ENCODE data around the gene AUTS2.
"Not testable (repeated sequence)": the region's sequence is repeated elsewhere in the genome, so short reads cannot be mapped to it uniquely, and the experiment has no call there.

The AUTS2 gene

DNA sequence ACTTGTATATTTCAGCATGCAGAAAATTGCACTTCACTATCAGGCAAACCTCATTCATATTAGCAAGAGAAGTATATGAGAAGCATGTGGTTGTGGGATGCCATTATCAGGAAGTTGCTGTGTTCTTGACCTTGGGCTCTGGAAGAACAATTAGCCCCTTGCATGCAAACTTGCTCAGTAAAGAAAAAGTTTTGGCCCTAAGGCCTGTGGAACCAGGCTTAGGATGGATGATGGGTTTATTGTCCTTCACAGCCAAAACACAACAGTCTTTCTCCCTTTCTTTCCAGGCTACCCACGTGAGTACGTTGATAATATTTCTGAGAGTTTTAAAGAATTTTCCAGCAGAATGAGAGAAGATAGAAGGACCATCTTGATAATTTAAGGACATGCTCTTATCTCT lies 166.4 kb downstream of the AUTS2 start:
- no peak for DNase-seq

DNA sequence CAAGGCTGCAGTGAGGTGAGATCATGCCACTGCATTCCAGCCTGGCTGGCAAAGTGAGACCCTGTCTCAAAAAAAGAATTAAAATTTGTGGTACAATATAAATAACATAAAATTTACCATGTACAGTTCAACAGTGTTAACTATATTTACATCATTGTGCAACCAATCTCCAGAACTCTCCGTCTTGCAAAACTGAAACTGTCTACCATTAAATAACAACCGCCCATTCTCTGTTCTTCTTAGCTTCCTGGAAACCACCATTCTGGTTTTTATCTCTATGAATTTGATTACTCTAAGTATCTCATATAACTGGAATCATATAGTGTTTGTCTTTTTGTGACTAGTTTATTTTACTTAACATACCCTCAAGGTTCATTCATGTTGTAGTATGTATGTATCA lies 167.6 kb downstream of the AUTS2 start:
- DNase-seq = no peak

DNA sequence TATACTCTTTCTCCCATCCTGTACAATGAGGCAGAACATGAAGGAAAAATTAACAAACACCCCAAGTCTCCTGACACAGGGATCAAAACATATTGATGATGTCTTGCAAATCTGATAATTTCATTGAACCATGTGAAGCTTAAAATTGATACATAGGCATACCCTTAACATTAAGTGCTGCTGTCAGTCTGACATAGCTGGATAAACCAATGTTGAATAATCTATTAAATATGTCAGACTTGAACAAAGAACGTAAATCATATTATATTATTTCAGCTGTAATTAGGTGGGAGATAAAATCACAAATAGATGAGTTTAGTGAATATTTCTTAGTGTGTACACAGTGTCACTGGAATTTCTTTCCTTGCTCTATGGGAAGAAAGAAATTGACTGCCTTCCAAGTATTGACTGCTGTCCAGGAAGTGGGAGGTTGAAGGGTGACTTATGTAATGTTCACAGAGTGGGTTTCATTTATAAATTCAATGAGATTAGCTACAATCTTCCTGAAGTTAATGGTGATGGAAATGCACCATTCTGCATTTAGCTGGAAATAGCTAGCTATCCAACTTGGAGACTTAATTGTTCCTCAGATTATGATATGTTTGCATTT lies 170.8 kb downstream of the AUTS2 start:
- DNase-seq = no peak

DNA sequence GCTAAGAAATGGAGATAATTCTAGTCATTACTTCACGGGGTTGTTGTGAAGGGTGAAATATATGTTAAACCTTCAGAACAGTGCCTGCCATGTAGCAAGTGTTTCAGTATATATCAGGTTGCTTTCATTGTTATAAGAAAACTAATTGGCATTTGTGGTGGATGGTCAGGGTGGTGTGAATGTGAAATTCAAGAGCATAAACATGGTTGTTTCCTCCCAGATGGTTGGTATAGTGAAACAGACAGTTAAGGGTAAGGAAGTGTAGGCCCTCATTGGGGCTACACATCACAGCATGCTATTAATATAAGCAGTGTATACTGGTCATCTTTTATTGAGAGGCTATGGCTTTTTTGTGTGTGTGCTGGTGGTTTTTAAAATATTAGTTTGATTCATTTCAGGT lies 171.6 kb downstream of the AUTS2 start:
- DNase-seq = no peak

DNA sequence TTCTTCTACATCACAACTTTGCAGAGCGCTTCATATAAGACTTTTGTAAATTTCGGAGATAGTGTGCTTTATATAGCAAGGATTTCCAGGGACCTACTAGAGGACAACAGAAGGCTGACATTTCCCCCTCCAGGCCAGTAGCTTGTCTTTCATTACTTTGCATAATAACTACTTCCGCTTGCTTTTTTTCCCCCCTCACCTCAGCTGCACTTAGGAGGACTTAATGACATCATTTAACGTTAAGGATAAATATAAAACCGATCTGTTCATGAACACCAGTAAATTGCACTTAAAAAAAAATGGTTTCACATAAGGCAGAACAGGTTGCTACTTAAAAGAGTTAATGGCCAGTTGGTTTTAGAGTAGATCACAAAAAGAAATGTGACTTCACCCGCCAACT lies 172.3 kb downstream of the AUTS2 start:
- no peak for DNase-seq

DNA sequence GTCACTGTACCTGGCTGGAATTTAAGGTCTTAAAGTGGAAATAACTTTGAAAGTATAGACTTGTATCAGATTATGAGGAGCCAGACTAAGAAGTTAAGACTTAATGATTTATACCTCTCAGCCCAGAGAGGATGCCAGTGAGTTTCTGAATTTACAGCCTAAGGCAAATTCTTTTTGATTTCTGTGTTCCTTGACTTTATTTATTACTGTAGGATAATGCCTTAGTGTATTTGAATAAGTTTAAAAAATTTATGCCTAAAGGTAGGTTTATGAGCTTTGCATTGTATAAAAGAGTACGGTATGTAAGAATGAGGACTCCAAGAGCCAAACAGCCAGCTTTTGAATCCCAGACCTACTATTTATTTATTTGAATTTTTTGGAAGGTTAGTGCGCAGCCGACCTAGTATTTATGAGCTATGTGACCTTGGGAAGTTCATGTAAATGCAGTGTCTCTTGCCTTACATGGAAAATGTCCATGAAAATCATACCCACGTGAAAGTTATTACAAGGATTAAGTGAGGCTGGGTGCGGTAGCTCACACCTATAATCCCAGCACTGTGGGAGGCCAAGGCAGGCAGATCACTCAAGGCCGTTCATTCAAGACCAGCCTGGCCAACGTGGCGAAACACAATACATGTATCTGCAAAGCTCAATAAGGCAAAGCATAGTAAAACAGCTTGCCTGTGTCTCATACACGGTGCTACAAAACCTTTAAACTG lies 174.6 kb downstream of the AUTS2 start:
- no peak for DNase-seq

DNA sequence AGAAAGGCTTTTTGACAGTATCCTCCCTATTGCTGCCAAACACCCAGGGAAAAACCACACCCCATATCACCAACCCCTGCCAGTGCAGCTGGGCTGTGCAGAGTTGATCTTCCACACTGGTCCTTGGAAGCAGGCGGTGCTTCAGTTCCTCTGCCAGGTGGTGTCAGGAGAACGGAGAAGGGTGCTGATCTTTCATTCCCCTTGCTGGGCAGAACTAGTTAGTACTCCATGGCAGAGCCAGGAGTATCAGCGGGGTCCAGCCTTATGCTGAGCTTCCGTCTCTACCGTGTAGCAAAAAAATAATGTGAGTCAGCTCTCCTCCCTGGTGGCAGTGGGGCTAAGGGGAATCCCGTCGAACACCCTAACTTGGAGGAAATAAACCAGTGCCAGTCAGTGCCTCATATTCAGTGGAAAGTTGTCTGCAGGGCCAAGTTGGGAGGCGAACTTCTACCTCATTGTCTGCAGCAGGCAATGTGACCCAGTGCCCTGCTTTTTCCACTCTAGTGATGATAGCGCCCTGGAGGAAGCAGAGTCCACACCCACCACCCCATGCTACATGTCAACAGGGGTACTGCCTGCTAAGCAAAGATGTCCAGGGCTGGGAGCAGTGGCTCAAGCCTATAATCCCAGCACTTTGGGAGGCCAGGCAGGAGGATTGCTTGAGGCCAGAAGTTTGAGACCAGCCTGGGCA lies 175.4 kb downstream of the AUTS2 start:
- no peak for DNase-seq

DNA sequence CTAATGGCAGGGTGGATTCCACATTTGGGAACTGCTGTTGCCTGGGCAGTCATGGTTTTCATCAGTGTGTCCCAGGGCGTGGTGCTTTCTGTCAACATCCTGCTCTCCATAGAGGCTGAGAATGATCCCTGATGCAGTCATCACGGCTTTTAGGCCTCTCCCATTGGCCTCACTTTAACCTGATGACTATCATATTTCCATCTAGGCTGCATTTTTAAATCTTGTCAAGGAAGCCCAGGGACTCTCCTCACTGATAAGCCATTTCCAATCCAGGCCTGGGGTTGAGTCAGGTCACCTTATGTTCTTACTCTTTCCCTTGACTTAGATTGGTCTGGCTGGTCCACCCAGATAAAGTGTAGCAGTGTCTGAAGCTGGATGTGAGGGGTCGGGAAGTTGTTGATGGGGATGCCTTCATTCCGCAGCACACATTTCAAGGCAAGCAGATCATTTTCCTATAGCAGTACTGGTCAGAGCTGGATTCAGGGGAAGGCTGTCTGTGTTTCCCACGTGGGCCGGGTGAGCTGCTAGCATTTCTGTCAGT lies 177.0 kb downstream of the AUTS2 start:
- peak in 1 of 2 experiments; percentile 13 for DNase-seq

DNA sequence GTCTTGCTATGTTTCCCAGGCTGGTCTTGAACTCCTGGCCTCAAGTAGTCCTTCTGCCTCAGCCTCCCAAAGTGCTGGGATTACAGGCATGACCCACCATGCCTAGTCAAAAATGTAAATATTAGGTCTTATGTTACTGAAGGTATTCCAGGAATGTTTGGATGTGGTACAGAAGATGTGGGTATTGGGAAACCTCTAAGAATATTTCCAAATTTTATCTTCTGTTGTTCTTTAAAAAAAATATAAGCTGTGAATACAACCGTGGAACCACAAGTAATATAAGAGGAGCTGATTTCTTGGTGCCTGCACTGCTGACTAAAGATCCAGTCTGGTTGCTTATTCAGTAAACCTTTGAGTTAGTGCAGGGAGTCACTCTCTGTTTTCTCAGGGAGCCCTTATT lies 178.3 kb downstream of the AUTS2 start:
- no peak for DNase-seq

DNA sequence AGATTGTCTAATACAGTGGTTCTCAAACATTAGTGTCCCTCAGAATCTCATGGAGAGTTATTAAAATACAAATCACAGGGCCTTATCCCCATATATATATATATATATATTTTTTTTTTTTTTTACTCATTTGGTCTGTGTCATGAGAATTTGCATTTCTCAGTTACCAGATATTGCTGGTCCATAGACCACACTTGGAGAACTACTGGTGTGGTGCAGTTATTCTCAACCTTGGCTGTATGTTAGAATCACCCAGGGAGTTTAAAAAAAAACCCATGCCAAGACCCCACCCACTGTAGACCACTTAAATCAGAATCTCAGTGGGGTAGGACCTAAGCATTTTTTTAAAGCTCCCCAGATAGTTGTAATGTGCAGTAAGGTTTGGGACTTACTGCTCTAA lies 179.9 kb downstream of the AUTS2 start:
- DNase-seq = no peak

DNA sequence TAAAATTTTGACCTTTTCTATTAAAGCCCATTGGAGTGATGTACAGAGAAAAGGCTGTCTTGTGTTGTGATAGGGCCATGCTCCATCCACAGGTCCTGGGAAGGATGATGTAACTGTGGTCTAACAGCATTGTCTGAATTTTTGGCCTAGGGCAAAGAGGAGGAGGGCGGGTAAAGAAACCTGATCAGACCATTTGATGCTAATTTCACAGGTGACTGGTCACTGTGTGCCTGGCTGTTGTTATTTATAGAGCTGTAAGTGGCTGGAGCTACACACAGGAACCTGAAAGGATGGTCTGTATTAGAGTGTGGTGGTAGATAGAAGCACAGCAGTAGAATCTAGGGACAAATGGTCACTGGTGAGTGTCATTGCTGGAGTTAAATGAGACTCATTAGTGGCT lies 182.1 kb downstream of the AUTS2 start:
- DNase-seq = peak; percentile 38 to 39

DNA sequence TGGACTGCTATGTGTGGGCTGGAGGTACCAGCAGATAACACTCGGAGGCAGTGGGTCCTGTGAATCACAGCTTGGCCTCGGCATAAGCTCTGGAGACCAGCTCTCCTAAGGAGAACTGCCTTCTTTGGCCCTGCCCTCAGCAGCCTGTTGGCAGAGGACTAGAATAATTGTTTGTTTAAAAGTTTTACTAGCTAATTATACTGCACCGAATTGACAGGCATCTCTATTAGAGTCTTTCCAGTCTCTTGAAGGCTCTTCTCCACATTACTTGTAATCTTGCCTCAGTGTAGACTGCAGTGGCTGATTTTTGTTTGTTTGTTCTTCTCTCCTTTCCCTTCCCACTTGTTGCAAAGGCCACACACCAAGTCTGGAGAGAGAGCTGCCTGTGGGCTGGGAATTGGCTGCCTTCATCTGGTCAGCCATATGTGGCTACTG lies 183.2 kb downstream of the AUTS2 start:
- no peak for DNase-seq

DNA sequence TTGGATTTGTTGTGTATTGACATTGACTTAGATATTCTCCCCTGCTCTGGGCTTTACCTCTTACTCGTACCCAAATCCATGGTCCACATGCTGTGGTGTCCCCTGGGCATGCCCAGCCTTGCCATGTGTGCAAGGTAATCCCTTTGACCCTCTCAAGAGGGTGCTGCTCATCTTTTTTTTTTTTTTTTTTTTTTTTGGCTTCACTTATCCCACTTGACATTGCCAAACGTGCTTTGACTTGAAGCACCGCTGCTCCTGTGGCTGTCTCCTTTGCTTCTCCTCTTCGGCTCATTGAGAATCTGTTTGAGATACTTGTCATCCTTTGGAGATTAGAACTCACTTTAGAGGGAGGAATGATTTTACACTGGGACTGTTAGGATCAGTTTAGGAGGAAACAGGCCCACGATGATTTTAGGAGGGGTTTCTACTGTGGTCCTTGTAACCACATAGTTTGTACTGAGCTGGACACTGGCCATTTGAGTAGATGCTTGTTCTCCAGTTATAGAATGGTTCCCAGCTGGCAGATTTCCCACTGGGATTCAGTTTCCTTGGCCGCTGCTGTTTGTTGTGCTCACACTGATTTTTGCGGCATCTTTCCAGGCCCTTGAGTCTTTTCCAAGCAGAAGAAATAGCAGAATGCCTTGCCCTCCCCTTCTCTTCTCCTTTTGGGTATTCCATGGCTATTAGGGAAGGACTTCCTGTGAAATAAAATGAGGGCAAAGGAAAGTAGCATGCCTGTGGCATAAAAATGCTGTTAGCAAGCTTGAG lies 184.8 kb downstream of the AUTS2 start:
- DNase-seq = peak; percentile 81 to 82

DNA sequence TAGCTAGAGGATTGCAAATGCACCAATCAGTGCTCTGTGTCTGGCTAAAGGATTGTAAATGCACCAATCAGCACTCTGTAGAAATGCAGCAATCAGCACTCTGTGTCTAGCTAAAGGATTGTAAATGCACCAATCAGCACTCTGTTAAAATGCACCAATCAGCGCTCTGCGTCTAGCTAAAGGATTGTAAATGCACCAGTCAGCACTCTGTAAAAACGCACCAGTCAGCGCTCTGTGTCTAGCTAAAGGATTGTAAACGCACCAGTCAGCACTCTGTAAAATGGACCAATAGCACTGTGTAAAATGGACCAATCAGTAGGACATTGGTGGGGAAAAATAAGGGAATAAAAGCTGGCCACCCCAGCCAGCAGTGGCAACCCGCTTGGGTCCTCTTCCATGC lies 187.9 kb downstream of the AUTS2 start:
- DNase-seq = not testable (repeated sequence)

DNA sequence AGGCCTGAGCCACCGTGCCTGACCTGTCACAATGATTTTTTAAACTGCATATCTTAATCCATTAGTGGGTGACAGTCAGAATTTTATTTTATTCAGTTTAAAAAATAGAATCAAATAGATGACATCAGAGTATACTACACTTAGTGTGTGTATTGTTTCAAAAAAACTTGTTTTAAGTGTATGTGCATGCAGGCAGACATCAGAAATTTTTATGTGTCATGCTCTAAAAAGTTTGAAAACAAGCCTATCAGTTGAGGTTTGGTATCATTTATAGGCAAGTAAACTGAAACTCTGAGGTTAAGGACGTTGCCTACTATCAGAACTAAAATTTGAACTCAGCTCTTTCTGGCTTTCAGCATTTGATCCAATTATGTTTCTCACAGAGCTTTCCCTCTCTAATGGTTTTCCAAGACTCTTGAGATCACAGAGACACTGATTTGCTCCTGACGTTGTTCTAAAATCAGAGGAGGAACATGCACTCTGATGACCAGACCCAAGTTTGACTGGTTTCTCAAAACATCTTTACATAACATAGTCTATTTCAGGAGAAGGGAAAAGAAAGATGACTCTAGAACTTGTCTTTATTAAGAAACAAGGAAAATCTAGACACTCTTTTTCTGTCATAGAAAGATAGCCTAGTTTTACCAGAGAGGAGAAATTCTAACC lies 188.6 kb downstream of the AUTS2 start:
- no peak for DNase-seq

DNA sequence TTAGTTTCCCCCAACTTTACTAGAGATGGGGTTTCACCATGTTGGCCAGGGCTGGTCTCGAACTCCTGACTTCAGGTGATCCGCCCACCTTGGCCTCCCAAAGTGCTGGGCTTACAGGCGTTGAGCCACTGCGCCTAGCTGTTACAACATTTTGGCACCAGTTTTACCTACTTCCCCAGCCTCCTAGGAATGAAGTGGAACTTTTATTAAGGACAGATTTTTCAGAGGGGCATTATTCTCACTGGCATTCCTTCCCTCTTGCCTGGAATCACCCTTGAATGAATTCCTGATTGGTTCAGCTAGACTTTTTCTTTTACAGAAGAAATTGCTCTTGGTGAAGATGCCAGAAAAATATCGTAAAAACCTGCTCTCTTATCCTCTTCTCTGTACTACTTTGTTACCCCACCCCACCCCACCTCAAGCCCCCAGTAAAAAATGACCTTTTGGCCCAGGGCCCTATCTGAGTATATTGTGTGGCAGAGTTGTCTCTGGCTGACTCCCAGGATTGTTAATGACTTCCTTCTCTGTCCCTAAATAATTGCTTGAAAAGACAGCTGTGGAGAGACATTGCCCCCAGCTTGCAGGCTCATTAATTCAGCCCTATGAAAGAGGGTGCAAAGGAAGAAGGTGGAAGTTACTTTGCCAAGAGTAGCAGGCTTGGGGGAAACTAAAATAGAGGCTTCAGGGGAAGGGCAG lies 189.6 kb downstream of the AUTS2 start:
- no peak for DNase-seq

DNA sequence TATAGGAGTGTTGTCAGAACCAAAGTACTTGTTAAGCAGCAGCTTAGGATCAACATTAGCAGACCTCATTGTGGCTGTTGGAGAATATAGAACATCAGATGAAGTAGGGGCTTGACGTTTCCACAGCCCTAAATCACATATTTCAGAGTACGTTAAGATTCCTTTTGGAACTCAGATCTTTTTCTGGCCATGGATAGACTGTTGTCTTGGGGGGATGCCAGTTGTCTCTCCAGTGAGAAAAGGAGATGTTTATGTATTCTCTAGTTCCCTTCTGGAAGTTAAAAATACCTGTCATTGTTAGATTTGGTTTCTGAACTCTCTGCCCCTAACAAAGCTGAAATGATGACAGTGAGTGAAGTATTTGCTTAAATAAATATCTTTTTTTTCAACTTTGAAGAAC lies 191.3 kb downstream of the AUTS2 start:
- DNase-seq = no peak

DNA sequence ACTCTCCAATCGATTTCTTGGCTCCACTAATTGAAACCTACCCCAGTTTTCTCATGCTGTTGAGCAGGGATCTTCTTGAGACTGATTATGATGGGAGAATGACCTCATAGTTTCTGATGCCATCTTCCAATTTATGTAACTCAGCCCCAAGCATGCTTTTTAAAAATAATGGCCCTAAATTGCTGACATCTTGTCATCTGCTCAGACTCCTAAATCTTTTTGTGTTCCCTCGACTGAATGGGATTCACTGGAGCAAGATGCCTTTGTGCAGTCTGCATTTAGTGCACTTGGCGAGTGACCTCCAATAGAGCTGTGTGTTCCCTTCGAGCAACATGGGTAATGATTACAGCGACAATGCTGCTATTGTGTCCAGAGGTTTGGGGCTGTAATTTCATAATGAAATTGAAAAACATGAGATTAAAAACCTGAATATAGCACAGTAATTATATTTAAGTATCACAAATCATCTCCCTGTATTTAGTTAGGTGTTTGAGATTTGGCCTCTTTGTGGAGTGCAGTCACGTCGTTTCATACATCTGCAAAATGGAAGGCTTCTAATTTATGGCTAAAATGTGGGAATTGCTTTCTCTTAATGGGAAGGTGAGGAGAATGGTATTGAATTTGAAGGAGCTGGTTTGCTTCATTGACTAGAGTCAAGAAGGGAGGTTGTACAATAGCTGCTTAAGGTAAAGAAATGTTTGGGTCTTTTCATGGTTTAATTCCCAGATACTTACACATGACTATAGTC lies 192.9 kb downstream of the AUTS2 start:
- no peak for DNase-seq

DNA sequence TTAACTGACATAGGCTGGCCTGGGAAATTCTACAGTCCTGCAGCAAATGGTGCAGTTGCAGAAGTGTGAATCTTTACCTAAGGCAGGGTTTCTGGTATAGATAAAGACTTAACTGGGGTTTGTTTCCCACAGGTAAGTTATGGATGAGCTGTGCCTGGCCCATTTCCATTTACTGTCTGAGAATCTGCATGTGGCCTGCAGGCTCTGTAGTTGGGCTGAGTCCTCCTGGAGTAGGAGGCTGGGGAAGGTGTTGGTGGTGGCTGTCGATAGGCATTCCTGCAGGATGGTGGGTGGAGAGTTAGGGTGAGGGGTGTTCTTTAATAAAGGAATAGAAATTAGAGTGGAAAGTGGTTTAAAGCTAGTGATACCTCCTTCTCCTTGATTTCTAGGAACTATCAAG lies 193.5 kb downstream of the AUTS2 start:
- no peak for DNase-seq

DNA sequence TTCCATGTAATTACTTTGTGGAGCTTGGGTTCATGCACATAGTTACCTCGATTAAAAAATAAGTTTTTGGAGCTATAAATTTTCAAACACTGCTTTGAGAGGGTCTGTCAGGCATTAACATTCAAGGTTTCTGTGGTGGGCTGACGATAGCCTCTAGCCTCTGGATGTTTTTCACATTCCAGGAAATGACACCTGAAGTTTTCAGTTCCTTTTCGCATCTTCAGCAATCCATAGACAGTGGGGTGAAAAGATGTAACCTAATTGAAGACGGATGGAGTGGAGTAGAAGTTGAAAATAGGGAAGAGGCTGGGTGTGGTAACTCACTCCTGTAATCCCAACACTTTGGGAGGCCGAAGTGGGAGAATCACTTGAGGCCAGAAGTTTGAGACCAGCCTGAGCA lies 197.7 kb downstream of the AUTS2 start:
- DNase-seq = no peak

DNA sequence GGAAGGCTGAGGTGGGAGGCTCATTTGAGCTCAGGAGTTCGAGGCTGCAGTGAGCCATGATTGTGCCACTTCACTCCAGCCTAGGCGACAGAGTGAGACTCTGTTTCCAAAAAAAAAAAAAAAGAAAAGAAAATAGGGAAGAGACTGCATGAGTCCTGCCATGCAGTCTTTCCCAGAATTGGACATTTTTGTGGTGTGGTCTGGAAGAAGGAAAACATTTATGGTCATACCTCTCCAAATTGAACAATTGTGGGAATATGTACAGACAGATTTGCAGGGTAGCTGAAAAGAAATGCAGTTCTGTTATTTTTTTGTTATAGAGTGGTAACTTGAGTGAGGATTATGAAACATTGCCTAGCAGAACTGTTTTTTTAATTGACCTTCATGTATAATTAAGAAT lies 198.1 kb downstream of the AUTS2 start:
- no peak for DNase-seq

Data from NCI-H187 (cell line).